WTC11 (cell line): Measurements from ENCODE around the gene ZNF503.

Experiments
- NR2C2 ChIP-seq: sonication (generic); formaldehyde crosslinking; IDR thresholded peaks from 2 replicates; pipeline ENCODE4 v1.8.0; 2022; ENCODE audit warnings: mild to moderate bottlenecking, missing genetic modification reagents
- TF ChIP-seq, protein P1 (sequence below): fragments of 200-600 bp; IDR thresholded peaks from 2 replicates; pipeline ENCODE4 v1.8.0; 2022; ENCODE audit warnings: antibody characterized with exemption
- TF ChIP-seq, protein P2 (sequence below): sonication (generic); formaldehyde crosslinking; IDR thresholded peaks from 2 replicates; pipeline ENCODE4 v1.8.1; 2022; ENCODE audit warnings: mild to moderate bottlenecking, missing genetic modification reagents, moderate library complexity, borderline replicate concordance
- TF ChIP-seq, protein P3 (sequence below): sonication (generic); formaldehyde crosslinking; IDR thresholded peaks from 2 replicates; pipeline ENCODE4 v1.8.0; 2022; ENCODE audit warnings: mild to moderate bottlenecking, missing genetic modification reagents
- TF ChIP-seq, protein P4 (sequence below): sonication (generic); formaldehyde crosslinking; IDR thresholded peaks from 2 replicates; pipeline ENCODE4 v1.8.1; 2023; ENCODE audit warnings: mild to moderate bottlenecking, missing genetic modification reagents

DNA sequence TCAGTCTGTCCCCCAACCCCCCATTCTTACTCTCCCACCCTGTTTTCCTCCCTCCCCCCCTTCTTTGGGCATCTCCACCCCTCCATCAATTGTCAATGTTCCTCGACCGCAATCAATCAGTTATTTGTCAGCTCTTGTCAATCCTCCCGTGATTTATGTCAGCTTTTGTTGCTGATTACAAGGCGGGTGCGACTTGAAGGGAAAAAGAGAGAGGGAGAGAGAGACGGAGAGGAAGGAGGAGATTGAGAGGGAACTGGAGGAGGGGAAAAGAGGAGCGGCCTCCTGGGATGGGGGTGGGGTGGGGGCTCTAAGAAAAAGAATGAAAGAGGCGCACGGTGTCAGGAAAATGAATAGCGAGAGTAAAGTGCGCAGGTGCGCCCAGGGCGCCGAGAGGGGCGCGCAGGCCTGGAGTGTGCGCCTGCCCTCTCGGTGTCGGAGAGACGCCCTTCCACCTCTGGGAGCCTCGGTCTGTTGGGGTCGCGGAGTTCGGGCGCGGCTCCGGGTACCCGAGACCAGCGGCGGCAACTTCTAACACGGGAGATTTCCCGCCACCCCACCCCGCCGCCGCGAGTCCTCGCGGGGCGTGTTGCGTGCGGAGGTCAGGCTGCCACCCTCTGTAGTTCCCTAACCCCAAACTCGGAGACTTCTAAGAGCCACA lies 1.1 kb upstream of the ZNF503 start:
- TF ChIP-seq, protein P1, sequence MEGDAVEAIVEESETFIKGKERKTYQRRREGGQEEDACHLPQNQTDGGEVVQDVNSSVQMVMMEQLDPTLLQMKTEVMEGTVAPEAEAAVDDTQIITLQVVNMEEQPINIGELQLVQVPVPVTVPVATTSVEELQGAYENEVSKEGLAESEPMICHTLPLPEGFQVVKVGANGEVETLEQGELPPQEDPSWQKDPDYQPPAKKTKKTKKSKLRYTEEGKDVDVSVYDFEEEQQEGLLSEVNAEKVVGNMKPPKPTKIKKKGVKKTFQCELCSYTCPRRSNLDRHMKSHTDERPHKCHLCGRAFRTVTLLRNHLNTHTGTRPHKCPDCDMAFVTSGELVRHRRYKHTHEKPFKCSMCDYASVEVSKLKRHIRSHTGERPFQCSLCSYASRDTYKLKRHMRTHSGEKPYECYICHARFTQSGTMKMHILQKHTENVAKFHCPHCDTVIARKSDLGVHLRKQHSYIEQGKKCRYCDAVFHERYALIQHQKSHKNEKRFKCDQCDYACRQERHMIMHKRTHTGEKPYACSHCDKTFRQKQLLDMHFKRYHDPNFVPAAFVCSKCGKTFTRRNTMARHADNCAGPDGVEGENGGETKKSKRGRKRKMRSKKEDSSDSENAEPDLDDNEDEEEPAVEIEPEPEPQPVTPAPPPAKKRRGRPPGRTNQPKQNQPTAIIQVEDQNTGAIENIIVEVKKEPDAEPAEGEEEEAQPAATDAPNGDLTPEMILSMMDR = no peak
- TF ChIP-seq, protein P2, sequence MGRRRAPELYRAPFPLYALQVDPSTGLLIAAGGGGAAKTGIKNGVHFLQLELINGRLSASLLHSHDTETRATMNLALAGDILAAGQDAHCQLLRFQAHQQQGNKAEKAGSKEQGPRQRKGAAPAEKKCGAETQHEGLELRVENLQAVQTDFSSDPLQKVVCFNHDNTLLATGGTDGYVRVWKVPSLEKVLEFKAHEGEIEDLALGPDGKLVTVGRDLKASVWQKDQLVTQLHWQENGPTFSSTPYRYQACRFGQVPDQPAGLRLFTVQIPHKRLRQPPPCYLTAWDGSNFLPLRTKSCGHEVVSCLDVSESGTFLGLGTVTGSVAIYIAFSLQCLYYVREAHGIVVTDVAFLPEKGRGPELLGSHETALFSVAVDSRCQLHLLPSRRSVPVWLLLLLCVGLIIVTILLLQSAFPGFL = no peak
- TF ChIP-seq, protein P3, sequence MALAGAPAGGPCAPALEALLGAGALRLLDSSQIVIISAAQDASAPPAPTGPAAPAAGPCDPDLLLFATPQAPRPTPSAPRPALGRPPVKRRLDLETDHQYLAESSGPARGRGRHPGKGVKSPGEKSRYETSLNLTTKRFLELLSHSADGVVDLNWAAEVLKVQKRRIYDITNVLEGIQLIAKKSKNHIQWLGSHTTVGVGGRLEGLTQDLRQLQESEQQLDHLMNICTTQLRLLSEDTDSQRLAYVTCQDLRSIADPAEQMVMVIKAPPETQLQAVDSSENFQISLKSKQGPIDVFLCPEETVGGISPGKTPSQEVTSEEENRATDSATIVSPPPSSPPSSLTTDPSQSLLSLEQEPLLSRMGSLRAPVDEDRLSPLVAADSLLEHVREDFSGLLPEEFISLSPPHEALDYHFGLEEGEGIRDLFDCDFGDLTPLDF = no peak
- TF ChIP-seq NR2C2 (CRISPR knock-in tag) = no peak
- TF ChIP-seq, protein P4, sequence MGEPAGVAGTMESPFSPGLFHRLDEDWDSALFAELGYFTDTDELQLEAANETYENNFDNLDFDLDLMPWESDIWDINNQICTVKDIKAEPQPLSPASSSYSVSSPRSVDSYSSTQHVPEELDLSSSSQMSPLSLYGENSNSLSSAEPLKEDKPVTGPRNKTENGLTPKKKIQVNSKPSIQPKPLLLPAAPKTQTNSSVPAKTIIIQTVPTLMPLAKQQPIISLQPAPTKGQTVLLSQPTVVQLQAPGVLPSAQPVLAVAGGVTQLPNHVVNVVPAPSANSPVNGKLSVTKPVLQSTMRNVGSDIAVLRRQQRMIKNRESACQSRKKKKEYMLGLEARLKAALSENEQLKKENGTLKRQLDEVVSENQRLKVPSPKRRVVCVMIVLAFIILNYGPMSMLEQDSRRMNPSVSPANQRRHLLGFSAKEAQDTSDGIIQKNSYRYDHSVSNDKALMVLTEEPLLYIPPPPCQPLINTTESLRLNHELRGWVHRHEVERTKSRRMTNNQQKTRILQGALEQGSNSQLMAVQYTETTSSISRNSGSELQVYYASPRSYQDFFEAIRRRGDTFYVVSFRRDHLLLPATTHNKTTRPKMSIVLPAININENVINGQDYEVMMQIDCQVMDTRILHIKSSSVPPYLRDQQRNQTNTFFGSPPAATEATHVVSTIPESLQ (CRISPR knock-in tag) = no peak
